ENCODE measurements around the gene EPHA5. TPM values are rescaled to one million over a fixed set of nuclear protein-coding genes. Genes with fewer than 3 reads are reported as not detected.

EPHA5 gene
- total RNA-seq, 1 donor from 2014 or later = 1.6 TPM

GRCh38 chr4:65521666-65522065, 148.6 kb downstream of the EPHA5 start:
- Mint-ChIP-seq H3K27me3 (ENCODE audit: low read depth) (no peaks in the 10 kb centered on the region), H3K27ac (ENCODE audit: unreplicated experiment) (no peak overlapping the region), H3K4me1 (ENCODE audit: low read depth) (peaks cover 22% of the 10 kb centered on the region), H3K4me3 (ENCODE audit: unreplicated experiment) (no peak overlapping the region), H3K36me3 (ENCODE audit: low read depth) (no peaks in the 10 kb centered on the region), H3K9me3 (ENCODE audit: low read depth) (peaks cover 5% of the 10 kb centered on the region)
- no peak for TF ChIP-seq CTCF (IDR thresholded peaks at IDR 0.05)
- no peak for DNase-seq (ENCODE audit: low spot score)

GRCh38 chr4:65515646-65516045, 154.6 kb downstream of the EPHA5 start:
- H3K27me3 Mint-ChIP-seq (ENCODE audit: low read depth) = no peaks in the 10 kb centered on the region
- DNase-seq (ENCODE audit: low spot score) = no peak
- H3K4me3 Mint-ChIP-seq (ENCODE audit: unreplicated experiment) = no peak overlapping the region
- no peak overlapping the region for H3K27ac Mint-ChIP-seq (ENCODE audit: unreplicated experiment)
- no peaks in the 10 kb centered on the region for H3K36me3 Mint-ChIP-seq (ENCODE audit: low read depth)
- TF ChIP-seq CTCF (IDR thresholded peaks at IDR 0.05) = no peak
- H3K9me3 Mint-ChIP-seq (ENCODE audit: low read depth) = peaks cover 5% of the 10 kb centered on the region
- H3K4me1 Mint-ChIP-seq (ENCODE audit: low read depth) = peaks cover 23% of the 10 kb centered on the region

- TF ChIP-seq CTCF (IDR thresholded peaks at IDR 0.05) = no peak
- Mint-ChIP-seq H3K27ac (ENCODE audit: unreplicated experiment) (no peak overlapping the region), H3K27me3 (ENCODE audit: low read depth) (no peaks in the 10 kb centered on the region), H3K36me3 (ENCODE audit: low read depth) (peaks cover 3% of the 10 kb centered on the region), H3K9me3 (ENCODE audit: low read depth) (peaks cover 5% of the 10 kb centered on the region), H3K4me1 (ENCODE audit: low read depth) (peaks cover 38% of the 10 kb centered on the region), H3K4me3 (ENCODE audit: unreplicated experiment) (no peak overlapping the region)
- no peak for DNase-seq (ENCODE audit: low spot score)
These were observed 159.3 kb downstream of the EPHA5 start for GRCh38 chr4:65510976-65511375.

- Mint-ChIP-seq H3K9me3 (ENCODE audit: low read depth) (peaks cover 5% of the 10 kb centered on the region), H3K27me3 (ENCODE audit: low read depth) (no peaks in the 10 kb centered on the region), H3K36me3 (ENCODE audit: low read depth) (peaks cover 3% of the 10 kb centered on the region), H3K27ac (ENCODE audit: unreplicated experiment) (no peak overlapping the region), H3K4me3 (ENCODE audit: unreplicated experiment) (no peak overlapping the region), H3K4me1 (ENCODE audit: low read depth) (peaks cover 35% of the 10 kb centered on the region)
- no peak for TF ChIP-seq CTCF (IDR thresholded peaks at IDR 0.05)
- no peak for DNase-seq (ENCODE audit: low spot score)
These were observed 162.1 kb downstream of the EPHA5 start for GRCh38 chr4:65508168-65508567.

- H3K4me3 Mint-ChIP-seq (ENCODE audit: unreplicated experiment) = no peak overlapping the region
- no peak for TF ChIP-seq CTCF (IDR thresholded peaks at IDR 0.05)
- no peaks in the 10 kb centered on the region for H3K27me3 Mint-ChIP-seq (ENCODE audit: low read depth)
- peaks cover 34% of the 10 kb centered on the region for H3K4me1 Mint-ChIP-seq (ENCODE audit: low read depth)
- H3K9me3 Mint-ChIP-seq (ENCODE audit: low read depth) = peaks cover 13% of the 10 kb centered on the region
- peaks cover 3% of the 10 kb centered on the region for H3K36me3 Mint-ChIP-seq (ENCODE audit: low read depth)
- DNase-seq (ENCODE audit: low spot score) = no peak
- peak overlapping the region; percentile 58 for H3K27ac Mint-ChIP-seq (ENCODE audit: unreplicated experiment)
These were observed 168.1 kb downstream of the EPHA5 start for GRCh38 chr4:65502131-65502701.
